ENCODE results near the gene ELN.

DNA sequence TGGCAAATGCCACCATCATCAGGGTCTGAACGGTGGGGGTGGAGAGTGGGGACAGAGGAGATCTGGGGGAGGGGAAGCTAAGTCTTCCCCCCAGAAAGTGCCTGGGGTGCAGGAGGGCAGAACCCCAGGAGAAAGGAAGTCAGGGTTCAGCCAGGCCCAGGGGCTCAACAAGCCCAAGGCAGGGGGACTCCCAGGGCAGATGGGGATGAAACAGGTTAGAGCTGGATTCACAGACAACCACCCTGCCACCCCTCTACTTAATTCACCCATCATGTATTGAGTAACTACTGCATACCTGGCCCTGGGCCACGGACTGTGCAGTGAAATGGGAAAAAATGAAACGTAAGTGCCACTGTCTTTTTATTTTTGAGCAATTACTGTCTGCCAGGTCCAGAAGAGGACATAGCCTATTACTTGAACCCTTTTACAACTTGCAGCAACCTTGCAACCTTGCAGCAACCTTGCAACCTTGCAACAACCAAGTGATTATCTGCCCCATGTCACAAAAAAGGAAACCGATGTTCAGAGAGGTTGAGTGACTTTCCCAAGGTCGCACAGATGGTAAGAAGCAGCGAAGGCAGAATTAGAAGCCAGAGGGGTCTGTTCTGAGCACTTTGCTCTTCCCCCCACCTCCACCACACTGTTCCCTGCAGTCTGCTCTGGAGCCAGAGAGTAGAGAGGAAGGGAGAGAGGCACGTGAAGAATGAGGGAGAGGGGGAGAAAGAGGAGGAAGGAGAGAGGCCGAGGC is 4.8 kb downstream of the ELN start:
- TF ChIP-seq POLR2A (IDR thresholded peaks at IDR 0.05; ENCODE audit: low read length) (no peak), GATA1 (IDR thresholded peaks at IDR 0.05; ENCODE audit: low read depth, low read length) (no peak)

All from erythroblast (primary cell).